GM19193 (cell line): ENCODE measurements around the gene WBP1.

Experiments used
- POLR2A ChIP-seq: IDR thresholded peaks from 4 replicates; pipeline ENCODE4 v1.6.1; 2011; ENCODE audit not compliant: insufficient read depth, insufficient read length; ENCODE audit errors: extremely low read depth

Gene WBP1

GRCh38 chr2:74461187-74462053 is 3.2 kb downstream of the WBP1 start:
- TF ChIP-seq POLR2A, result no peak

- no peak for TF ChIP-seq POLR2A
Measured at GRCh38 chr2:74462054-74462785, 4.0 kb downstream of the WBP1 start.

- TF ChIP-seq POLR2A, result no peak
Measured at GRCh38 chr2:74462786-74463105, 4.5 kb downstream of the WBP1 start.

- TF ChIP-seq POLR2A, result no peak
Measured at GRCh38 chr2:74464406-74464805, 6.2 kb downstream of the WBP1 start.

GRCh38 chr2:74471332-74472065 is 13.3 kb downstream of the WBP1 start:
- no peak for TF ChIP-seq POLR2A

GRCh38 chr2:74472086-74472944 is 14.1 kb downstream of the WBP1 start, which contains the start of gene MRPL53:
Gene MRPL53 (minus strand): TSS chr2:74472680. CDS start chr2:74472660, 20 bp downstream.
- peak; percentile 95 for TF ChIP-seq POLR2A

GRCh38 chr2:74472945-74473258 is 14.7 kb downstream of the WBP1 start:
- TF ChIP-seq POLR2A, result no peak

- no peak for TF ChIP-seq POLR2A
Measured at GRCh38 chr2:74474481-74474880, 16.2 kb downstream of the WBP1 start.

- TF ChIP-seq POLR2A, result no peak
Measured at GRCh38 chr2:74474899-74475298, 16.7 kb downstream of the WBP1 start.

GRCh38 chr2:74481431-74481830 is 23.2 kb downstream of the WBP1 start:
- no peak for TF ChIP-seq POLR2A

- TF ChIP-seq POLR2A, result no peak
Measured at GRCh38 chr2:74481961-74482800, 23.9 kb downstream of the WBP1 start.

- TF ChIP-seq POLR2A, result peak; percentile 79
Measured at GRCh38 chr2:74482801-74483674, 24.8 kb downstream of the WBP1 start, which contains the start of the genes CCDC142 and TTC31. Gene CCDC142 (minus strand): TSS chr2:74482998. CDS start chr2:74482837, 161 bp downstream. Gene TTC31 (plus strand): TSS chr2:74483081. CDS start chr2:74483096, 15 bp downstream.
